ENCODE measurements around the gene MSGN1. TPM values are rescaled to one million over a fixed set of nuclear protein-coding genes. Genes with fewer than 3 reads are reported as not detected.

Gene MSGN1
- total RNA-seq, 4 donors from 2014 or later, result 1.3 TPM; not detected in 3

GRCh38 chr2:17805166-17805565 lies 11.1 kb upstream of the MSGN1 start:
- Histone ChIP-seq H3K4me1 (peaks cover 0 to 41% (median 9%) of the 10 kb centered on the region in 4 donors), H3K27ac (peak overlapping the region in 1 of 4 donors; percentile 0), H3K4me3 (no peak overlapping the region), H3K36me3 (no peaks in the 10 kb centered on the region), H3K27me3 (no peaks in the 10 kb centered on the region), H3K9me3 (no peaks in the 10 kb centered on the region)
- no peak for TF ChIP-seq POLR2AphosphoS5 (IDR thresholded peaks at IDR 0.05)
- no peak for TF ChIP-seq EP300 (IDR thresholded peaks at IDR 0.05; ENCODE audit: low read depth)
- TF ChIP-seq CTCF (IDR thresholded peaks at IDR 0.05), result no peak
- no peak for TF ChIP-seq POLR2A (IDR thresholded peaks at IDR 0.05)
- DNase-seq, result no peak
- in situ Hi-C loops (cut with MboI; ENCODE audit: low pct_ligation_motif_present in 1 of 4, low pct_unique_long_range_greater_than_20kb in 1 of 4, low sequenced_read_pairs in 3 of 4) (no loop called here), intact Hi-C loops (cut with DNase I; ENCODE audit: low total_unique reads) (no loop called here)
- WGBS, 2 donors (ENCODE audit: low coverage in 1 of 2), result 38 to 40% methylated on average over 2 of the region's 2 CpGs

- H3K4me1 ChIP-seq, result peaks cover 0 to 35% (median 6%) of the 10 kb centered on the region in 4 donors
- H3K9me3 ChIP-seq, result no peaks in the 10 kb centered on the region
- WGBS, 2 donors (ENCODE audit: low coverage in 1 of 2), result 70 to 100% methylated on average over 1 to 8 of the region's 8 CpGs
- intact Hi-C loops (cut with DNase I; ENCODE audit: low total_unique reads), result no loop called here
- no peak overlapping the region for H3K27ac ChIP-seq
- DNase-seq, result no peak
- no peaks in the 10 kb centered on the region for H3K36me3 ChIP-seq
- in situ Hi-C loops (cut with MboI; ENCODE audit: low pct_ligation_motif_present in 1 of 4, low pct_unique_long_range_greater_than_20kb in 1 of 4, low sequenced_read_pairs in 3 of 4), result no loop called here
- no peak for TF ChIP-seq POLR2AphosphoS5 (IDR thresholded peaks at IDR 0.05)
- no peak for TF ChIP-seq POLR2A (IDR thresholded peaks at IDR 0.05)
- no peak for TF ChIP-seq CTCF (IDR thresholded peaks at IDR 0.05)
- TF ChIP-seq EP300 (IDR thresholded peaks at IDR 0.05; ENCODE audit: low read depth), result no peak
- H3K27me3 ChIP-seq, result no peaks in the 10 kb centered on the region
- no peak overlapping the region for H3K4me3 ChIP-seq
Observed at GRCh38 chr2:17805717-17806363, 10.4 kb upstream of the MSGN1 start.

DNA sequence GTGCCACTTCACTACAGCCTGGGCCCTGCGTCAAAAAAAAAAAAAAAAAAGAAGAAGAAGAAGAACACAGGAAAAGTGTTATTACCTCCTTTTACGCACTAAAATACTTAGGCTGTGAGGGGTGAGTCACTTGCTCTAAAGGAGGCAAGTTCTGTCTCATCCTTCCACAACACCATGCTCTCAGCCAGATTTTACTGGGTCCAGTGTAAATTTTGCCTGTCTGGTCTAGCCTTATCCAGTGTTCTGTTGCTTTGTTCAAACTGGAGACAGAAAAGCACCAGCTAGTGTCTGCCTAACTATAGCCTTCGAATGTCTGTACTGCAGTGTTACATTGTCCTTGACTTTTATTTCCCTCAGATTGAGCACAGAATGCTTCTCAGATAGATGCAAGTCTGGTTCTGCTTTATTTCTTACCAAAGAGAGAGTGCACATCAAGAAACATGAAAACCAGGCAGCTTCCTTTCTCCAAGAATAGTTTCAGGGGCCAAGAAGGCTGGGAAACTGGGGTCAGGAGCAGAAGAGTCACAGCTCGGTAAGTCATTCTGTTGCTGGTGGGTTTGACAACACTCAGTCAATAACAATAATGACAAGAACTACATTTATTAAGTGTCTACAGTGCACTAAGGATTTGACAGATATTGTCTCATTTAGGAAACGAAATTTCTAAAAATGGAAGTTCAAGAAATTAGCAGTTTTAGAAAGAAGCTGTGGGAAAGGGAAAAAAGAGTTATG lies 3.1 kb upstream of the MSGN1 start:
- intact Hi-C loops (cut with DNase I; ENCODE audit: low total_unique reads), result no loop called here
- H3K4me3 ChIP-seq, result no peak overlapping the region
- TF ChIP-seq CTCF (IDR thresholded peaks at IDR 0.05), result no peak
- TF ChIP-seq EP300 (IDR thresholded peaks at IDR 0.05; ENCODE audit: low read depth), result no peak
- TF ChIP-seq POLR2A (IDR thresholded peaks at IDR 0.05), result no peak
- in situ Hi-C loops (cut with MboI; ENCODE audit: low pct_ligation_motif_present in 1 of 4, low pct_unique_long_range_greater_than_20kb in 1 of 4, low sequenced_read_pairs in 3 of 4), result no loop called here
- DNase-seq, result no peak
- H3K4me1 ChIP-seq, result peaks cover 0 to 8% (median 4%) of the 10 kb centered on the region in 4 donors
- H3K27me3 ChIP-seq, result no peaks in the 10 kb centered on the region
- H3K9me3 ChIP-seq, result no peaks in the 10 kb centered on the region
- H3K27ac ChIP-seq, result no peak overlapping the region
- no peaks in the 10 kb centered on the region for H3K36me3 ChIP-seq
- 66 to 70% methylated on average over 3 to 5 of the region's 5 CpGs for WGBS, 2 donors (ENCODE audit: low coverage in 1 of 2)

GRCh38 chr2:17813742-17814473 lies 2.4 kb upstream of the MSGN1 start:
- DNase-seq, result no peak

More at GRCh38 chr2:17813742-17814473, 2.4 kb upstream of the MSGN1 start:
- TF ChIP-seq POLR2AphosphoS5 (IDR thresholded peaks at IDR 0.05), result no peak
- no peak for TF ChIP-seq EP300 (IDR thresholded peaks at IDR 0.05; ENCODE audit: low read depth)
- no peak for TF ChIP-seq POLR2A (IDR thresholded peaks at IDR 0.05)
- TF ChIP-seq CTCF (IDR thresholded peaks at IDR 0.05), result no peak
- Histone ChIP-seq H3K9me3 (no peaks in the 10 kb centered on the region), H3K36me3 (no peaks in the 10 kb centered on the region), H3K4me3 (no peak overlapping the region), H3K27ac (no peak overlapping the region), H3K4me1 (peaks cover 0 to 8% (median 4%) of the 10 kb centered on the region in 4 donors), H3K27me3 (no peaks in the 10 kb centered on the region)
- in situ Hi-C loops (cut with MboI; ENCODE audit: low pct_ligation_motif_present in 1 of 4, low pct_unique_long_range_greater_than_20kb in 1 of 4, low sequenced_read_pairs in 3 of 4) (no loop called here), intact Hi-C loops (cut with DNase I; ENCODE audit: low total_unique reads) (no loop called here)
- WGBS, 2 donors (ENCODE audit: low coverage in 1 of 2), result 48 to 66% methylated on average over 5 of the region's 5 CpGs
